WERI-Rb-1 (cell line): ENCODE measurements around the gene PCK1.
A peak's percentile ranks its signal among the peaks of the same experiment; 100 is the strongest.

Experiments
- DNase-seq: peaks from one replicate; pipeline ENCODE4 v3.0.0-alpha.2; 2020
- H3K27ac ChIP-seq: fragments of 250-450 bp; sonication (Bioruptor Pico); 2 replicates; pipeline ENCODE4 v1.5.1; 2020; ENCODE audit warnings: mild to moderate bottlenecking, moderate library complexity
- H3K27me3 ChIP-seq: fragments of 250-450 bp; sonication (Bioruptor Pico); 2 replicates; pipeline ENCODE4 v1.5.1; 2021; ENCODE audit warnings: mild to moderate bottlenecking, low read depth, moderate library complexity; ENCODE audit not compliant: insufficient read depth, severe bottlenecking
- H3K36me3 ChIP-seq: fragments of 250-450 bp; sonication (Bioruptor Pico); 2 replicates; pipeline ENCODE4 v1.5.1; 2020; ENCODE audit warnings: mild to moderate bottlenecking, moderate library complexity
- H3K4me3 ChIP-seq: 2 replicates; pipeline ENCODE4 v1.5.1; 2011; ENCODE audit warnings: low read depth, mild to moderate bottlenecking, control low read depth, low read length
- H3K9me3 ChIP-seq: fragments of 250-450 bp; sonication (Bioruptor Pico); 2 replicates; pipeline ENCODE4 v1.5.1; 2021; ENCODE audit warnings: mild to moderate bottlenecking, moderate library complexity; ENCODE audit not compliant: severe bottlenecking
- TF ChIP-seq, protein P1 (sequence below): IDR thresholded peaks from 2 replicates; pipeline ENCODE4 v1.5.1; 2011; ENCODE audit warnings: low read depth, mild to moderate bottlenecking, control low read depth, inconsistent platforms, low read length

Gene PCK1

GRCh38 chr20:57522380-57523140 is 38.4 kb upstream of the PCK1 start:
- Histone ChIP-seq H3K36me3 (no peaks in the 10 kb centered on the region), H3K27ac (no peak overlapping the region)
- TF ChIP-seq, protein P1, sequence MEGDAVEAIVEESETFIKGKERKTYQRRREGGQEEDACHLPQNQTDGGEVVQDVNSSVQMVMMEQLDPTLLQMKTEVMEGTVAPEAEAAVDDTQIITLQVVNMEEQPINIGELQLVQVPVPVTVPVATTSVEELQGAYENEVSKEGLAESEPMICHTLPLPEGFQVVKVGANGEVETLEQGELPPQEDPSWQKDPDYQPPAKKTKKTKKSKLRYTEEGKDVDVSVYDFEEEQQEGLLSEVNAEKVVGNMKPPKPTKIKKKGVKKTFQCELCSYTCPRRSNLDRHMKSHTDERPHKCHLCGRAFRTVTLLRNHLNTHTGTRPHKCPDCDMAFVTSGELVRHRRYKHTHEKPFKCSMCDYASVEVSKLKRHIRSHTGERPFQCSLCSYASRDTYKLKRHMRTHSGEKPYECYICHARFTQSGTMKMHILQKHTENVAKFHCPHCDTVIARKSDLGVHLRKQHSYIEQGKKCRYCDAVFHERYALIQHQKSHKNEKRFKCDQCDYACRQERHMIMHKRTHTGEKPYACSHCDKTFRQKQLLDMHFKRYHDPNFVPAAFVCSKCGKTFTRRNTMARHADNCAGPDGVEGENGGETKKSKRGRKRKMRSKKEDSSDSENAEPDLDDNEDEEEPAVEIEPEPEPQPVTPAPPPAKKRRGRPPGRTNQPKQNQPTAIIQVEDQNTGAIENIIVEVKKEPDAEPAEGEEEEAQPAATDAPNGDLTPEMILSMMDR: no peak

GRCh38 chr20:57523782-57524181 is 37.1 kb upstream of the PCK1 start:
- no peak for DNase-seq
- Histone ChIP-seq H3K4me3 (no peak overlapping the region), H3K27ac (peak overlapping the region; percentile 42; the same call in 1 of the 2 replicates), H3K9me3 (peaks cover 2% of the 10 kb centered on the region), H3K36me3 (no peaks in the 10 kb centered on the region), H3K27me3 (no peaks in the 10 kb centered on the region)
- TF ChIP-seq, protein P1: no peak

More at GRCh38 chr20:57522380-57523140, 38.4 kb upstream of the PCK1 start:
- H3K9me3 ChIP-seq: peaks cover 2% of the 10 kb centered on the region
- DNase-seq: no peak
- H3K4me3 ChIP-seq: no peak overlapping the region
- no peaks in the 10 kb centered on the region for H3K27me3 ChIP-seq

GRCh38 chr20:57524511-57525176 is 36.3 kb upstream of the PCK1 start, which contains the start of gene CTCFL:
Gene CTCFL (minus strand): TSS chr20:57525140. CDS start chr20:57524205, 935 bp downstream.
- H3K27me3 ChIP-seq: no peaks in the 10 kb centered on the region
- H3K27ac ChIP-seq: peak within 1 kb of the TSS; percentile 42
- H3K36me3 ChIP-seq: no peaks in the 10 kb centered on the region
- peaks cover 2% of the 10 kb centered on the region for H3K9me3 ChIP-seq
- TF ChIP-seq, protein P1: no peak
- DNase-seq: no peak
- no peak within 1 kb of the TSS for H3K4me3 ChIP-seq

- H3K36me3 ChIP-seq: no peaks in the 10 kb centered on the region
- H3K9me3 ChIP-seq: peaks cover 2% of the 10 kb centered on the region
- TF ChIP-seq, protein P1: no peak
- H3K4me3 ChIP-seq: no peak overlapping the region
- H3K27ac ChIP-seq: no peak overlapping the region
- no peaks in the 10 kb centered on the region for H3K27me3 ChIP-seq
- no peak for DNase-seq
These were observed 35.4 kb upstream of the PCK1 start for GRCh38 chr20:57525328-57526086.

GRCh38 chr20:57526087-57526884 is 34.6 kb upstream of the PCK1 start:
- DNase-seq: peak; percentile 85
- TF ChIP-seq, protein P1: peak; percentile 48
- Histone ChIP-seq H3K36me3 (no peaks in the 10 kb centered on the region), H3K4me3 (no peak overlapping the region), H3K27me3 (no peaks in the 10 kb centered on the region), H3K27ac (no peak overlapping the region), H3K9me3 (peaks cover 2% of the 10 kb centered on the region)
